C4-2B (cell line): ENCODE measurements around the gene LYG2.

Source experiments
- H3K27ac ChIP-seq: fragments of 450-650 bp; 2 replicates; pipeline ENCODE4 v1.5.1; 2017
- CTCF ChIP-seq: fragments of 450-650 bp; conservative IDR thresholded peaks from 2 replicates; pipeline ENCODE4 v1.5.1; 2017; ENCODE audit warnings: mild to moderate bottlenecking
- ZFX ChIP-seq: fragments of 450-650 bp; IDR thresholded peaks from 2 replicates; pipeline ENCODE4 v1.6.1; 2017

Gene LYG2

DNA sequence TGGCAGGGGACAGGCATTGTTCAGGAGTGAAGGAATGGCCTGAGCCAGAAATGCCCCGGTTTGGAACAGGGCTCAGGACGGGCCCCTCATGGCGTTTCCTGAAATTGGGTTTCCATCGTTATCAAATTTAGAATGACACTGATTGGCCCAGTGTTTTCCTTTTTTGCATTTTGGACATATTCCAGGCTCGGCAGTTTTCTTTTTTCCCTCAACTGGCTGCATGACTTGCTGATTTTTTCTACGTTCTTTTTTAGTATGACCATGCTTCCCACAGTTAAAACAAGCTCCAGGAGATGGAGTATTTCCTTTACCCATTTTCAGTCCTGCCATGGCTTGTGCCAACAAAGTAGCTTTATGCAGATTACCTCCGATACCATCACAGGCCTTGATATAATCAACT lies 20.4 kb upstream of the LYG2 start:
- H3K27ac ChIP-seq: no peak overlapping the region
- TF ChIP-seq ZFX (no peak), CTCF (no peak)

DNA sequence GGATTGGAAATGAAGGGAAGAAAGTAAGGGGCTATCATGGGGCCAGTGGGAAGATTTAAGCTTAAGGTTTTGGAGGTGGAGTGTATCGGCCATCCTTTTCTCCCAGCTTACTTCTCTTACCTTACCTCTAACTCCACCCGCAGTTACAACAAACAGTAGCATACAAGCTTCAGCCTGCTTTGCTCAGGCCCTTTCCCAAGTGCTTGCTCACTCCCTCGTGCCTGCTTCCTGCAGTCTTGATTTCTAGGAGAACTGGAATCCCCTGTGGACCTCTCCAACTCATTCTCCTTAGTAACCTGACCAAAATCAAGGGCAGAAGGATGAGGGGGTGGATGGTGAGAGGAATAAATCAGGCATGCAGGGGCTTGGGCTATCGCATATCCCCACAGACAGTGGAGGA lies 5.8 kb upstream of the LYG2 start:
- no peak overlapping the region for H3K27ac ChIP-seq
- no peak for TF ChIP-seq ZFX
- no peak for TF ChIP-seq CTCF

GRCh38 chr2:99260184-99260583 lies 4.7 kb upstream of the LYG2 start:
- TF ChIP-seq ZFX: no peak
- TF ChIP-seq CTCF: no peak
- no peak overlapping the region for H3K27ac ChIP-seq

GRCh38 chr2:99259465-99259864 lies 4.0 kb upstream of the LYG2 start:
- H3K27ac ChIP-seq: no peak overlapping the region
- TF ChIP-seq ZFX (no peak), CTCF (no peak)

GRCh38 chr2:99256677-99257076 lies 1.2 kb upstream of the LYG2 start:
- TF ChIP-seq ZFX (no peak), CTCF (no peak)
- H3K27ac ChIP-seq: no peak overlapping the region

DNA sequence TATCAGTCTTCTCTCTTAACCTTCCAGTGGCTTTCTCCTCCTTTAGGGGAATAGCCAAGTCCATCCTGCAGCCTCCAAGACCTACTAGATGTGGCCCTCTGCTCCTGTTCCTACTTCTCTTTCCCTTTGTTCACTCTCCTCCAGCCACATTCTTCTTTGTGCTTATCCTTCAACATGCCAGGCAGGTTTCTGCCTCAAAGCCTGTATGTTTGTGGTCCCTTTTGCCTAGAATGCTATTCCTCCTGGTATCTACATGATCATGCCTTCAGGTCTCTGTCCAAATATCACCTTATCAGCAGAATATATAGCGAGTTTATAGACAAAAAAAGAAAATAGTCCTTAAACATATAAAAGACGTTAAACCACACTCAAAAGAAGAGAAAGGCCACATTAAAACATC lies 5.5 kb downstream of the LYG2 start:
- TF ChIP-seq CTCF (no peak), ZFX (no peak)
- no peak overlapping the region for H3K27ac ChIP-seq

GRCh38 chr2:99242151-99242550 lies 13.3 kb downstream of the LYG2 start:
- TF ChIP-seq ZFX (no peak), CTCF (no peak)

More at GRCh38 chr2:99242151-99242550, 13.3 kb downstream of the LYG2 start:
- H3K27ac ChIP-seq: no peak overlapping the region
